H9 (cell line): Measurements from ENCODE around the gene TACR1. TPM values are rescaled to one million over a fixed set of nuclear protein-coding genes. Genes with fewer than 3 reads are reported as not detected.

Source experiments
- DNase-seq: peaks from one replicate; pipeline ENCODE4 v3.0.0-alpha.2; 2017
- H2AFZ ChIP-seq: one replicate; pipeline ENCODE4 v1.6.1; 2013; ENCODE audit warnings: mild to moderate bottlenecking, low read length, control low read depth, moderate library complexity
- H2AK5ac ChIP-seq: 2 replicates; pipeline ENCODE4 v1.6.1; 2013; ENCODE audit warnings: low read length, control low read depth, mixed read lengths; ENCODE audit not compliant: insufficient read length
- H2BK120ac ChIP-seq: one replicate; pipeline ENCODE4 v1.6.1; 2013; ENCODE audit warnings: low read depth, mild to moderate bottlenecking, low read length, control low read depth, inconsistent platforms; ENCODE audit not compliant: poor library complexity, severe bottlenecking
- H2BK12ac ChIP-seq: 2 replicates; pipeline ENCODE4 v1.6.1; 2013; ENCODE audit warnings: low read length, control low read depth, mixed read lengths, low read depth; ENCODE audit not compliant: insufficient read length
- H2BK15ac ChIP-seq: 2 replicates; pipeline ENCODE4 v1.6.1; 2013; ENCODE audit warnings: low read depth, low read length, control low read depth
- H2BK20ac ChIP-seq: one replicate; pipeline ENCODE4 v1.6.1; 2013; ENCODE audit warnings: low read depth, mild to moderate bottlenecking, low read length, control low read depth, inconsistent platforms; ENCODE audit not compliant: poor library complexity, severe bottlenecking
- H2BK5ac ChIP-seq: 2 replicates; pipeline ENCODE4 v1.6.1; 2013; ENCODE audit warnings: low read length, control low read depth, mixed read lengths; ENCODE audit not compliant: insufficient read length
- H3K14ac ChIP-seq: 2 replicates; pipeline ENCODE4 v1.6.1; 2013; ENCODE audit warnings: low read length, control low read depth; ENCODE audit not compliant: insufficient read depth
- H3K18ac ChIP-seq: 2 replicates; pipeline ENCODE4 v1.6.1; 2013; ENCODE audit warnings: low read depth, mild to moderate bottlenecking, mixed read lengths, low read length, control low read depth; ENCODE audit not compliant: insufficient read length
- H3K23ac ChIP-seq: 2 replicates; pipeline ENCODE4 v1.6.1; 2013; ENCODE audit warnings: low read length, control low read depth, mixed read lengths, low read depth; ENCODE audit not compliant: insufficient read length
- H3K23me2 ChIP-seq: 2 replicates; pipeline ENCODE4 v1.6.1; 2013; ENCODE audit warnings: low read depth, mild to moderate bottlenecking, mixed read lengths, low read length, control low read depth; ENCODE audit not compliant: insufficient read length, poor library complexity, severe bottlenecking
- H3K27ac ChIP-seq: 2 replicates; pipeline ENCODE4 v1.5.1; 2013; ENCODE audit warnings: low read length, control low read depth, mixed read lengths, low read depth; ENCODE audit not compliant: insufficient read length
- H3K27me3 ChIP-seq: 2 replicates; pipeline ENCODE4 v1.6.1; 2013; ENCODE audit warnings: low read length, control low read depth, inconsistent platforms; ENCODE audit not compliant: insufficient read depth
- H3K4ac ChIP-seq: 2 replicates; pipeline ENCODE4 v1.6.1; 2013; ENCODE audit warnings: low read depth, mild to moderate bottlenecking, control low read depth, inconsistent platforms, low read length, moderate library complexity
- H3K4me1 ChIP-seq: 2 replicates; pipeline ENCODE4 v1.6.1; 2013; ENCODE audit warnings: low read length, control low read depth, inconsistent platforms; ENCODE audit not compliant: insufficient read depth
- H3K4me2 ChIP-seq: 2 replicates; pipeline ENCODE4 v1.6.1; 2013; ENCODE audit warnings: low read length, control low read depth, mixed read lengths; ENCODE audit not compliant: insufficient read length, insufficient read depth
- H3K56ac ChIP-seq: 2 replicates; pipeline ENCODE4 v1.6.1; 2013; ENCODE audit warnings: low read depth, mild to moderate bottlenecking, mixed read lengths, low read length, control low read depth; ENCODE audit not compliant: insufficient read length
- H3K79me1 ChIP-seq: 2 replicates; pipeline ENCODE4 v1.6.1; 2013; ENCODE audit warnings: low read depth, mild to moderate bottlenecking, moderate library complexity, low read length, control low read depth, inconsistent platforms; ENCODE audit not compliant: insufficient read depth, poor library complexity, severe bottlenecking
- H3K79me2 ChIP-seq: 2 replicates; pipeline ENCODE4 v1.6.1; 2013; ENCODE audit warnings: low read length, control low read depth, inconsistent platforms; ENCODE audit not compliant: insufficient read depth
- H3K9ac ChIP-seq: 2 replicates; pipeline ENCODE4 v1.6.1; 2013; ENCODE audit warnings: low read length, control low read depth, mixed read lengths; ENCODE audit not compliant: insufficient read length; ENCODE audit errors: extremely low read depth
- H3K9me3 ChIP-seq: one replicate; pipeline ENCODE4 v1.6.1; 2013; ENCODE audit warnings: low read depth, low read length, inconsistent platforms; ENCODE audit not compliant: control insufficient read depth
- H3T11ph ChIP-seq: one replicate; pipeline ENCODE4 v1.6.1; 2013; ENCODE audit warnings: mild to moderate bottlenecking, low read length, control low read depth, inconsistent platforms
- H4K20me1 ChIP-seq: one replicate; pipeline ENCODE4 v1.6.1; 2013; ENCODE audit not compliant: control insufficient read depth, insufficient read length, insufficient read depth
- H4K5ac ChIP-seq: 2 replicates; pipeline ENCODE4 v1.6.1; 2013; ENCODE audit warnings: low read depth, mild to moderate bottlenecking, mixed read lengths, low read length, control low read depth; ENCODE audit not compliant: insufficient read length
- H4K8ac ChIP-seq: replicated peaks from 2 replicates; pipeline ENCODE4 v1.6.1; 2013; ENCODE audit warnings: low read length, control low read depth, mixed read lengths, low read depth; ENCODE audit not compliant: insufficient read length
- H4K91ac ChIP-seq: 2 replicates; pipeline ENCODE4 v1.6.1; 2013; ENCODE audit warnings: low read depth, mild to moderate bottlenecking, moderate library complexity, mixed read lengths, low read length, control low read depth; ENCODE audit not compliant: insufficient read length
- H3K27ac Mint-ChIP-seq, 3 experiments: 2 replicates in 2 of 3; 3 replicates in 1 of 3; pipeline ENCODE4 v1.8.0; 2020 to 2021; ENCODE audit warnings: mixed read lengths in 3 of 3, mild to moderate bottlenecking in 1 of 3, moderate library complexity in 1 of 3
- H3K27me3 Mint-ChIP-seq: 2 replicates; pipeline ENCODE4 v1.8.0; 2021; ENCODE audit warnings: low read depth, mild to moderate bottlenecking, moderate library complexity, mixed read lengths
- H3K36me3 Mint-ChIP-seq, 3 experiments: 2 replicates in 2 of 3; 3 replicates in 1 of 3; pipeline ENCODE4 v1.8.0; 2020 to 2021; ENCODE audit warnings: low read depth in 3 of 3, mixed read lengths in 3 of 3; ENCODE audit not compliant: insufficient read depth in 1 of 3
- H3K4me1 Mint-ChIP-seq, 2 experiments: 2 replicates each; pipeline ENCODE4 v1.8.0; 2020; ENCODE audit warnings: mixed read lengths in 2 of 2
- H3K4me3 Mint-ChIP-seq, 2 experiments: 2 replicates in 1 of 2; 3 replicates in 1 of 2; pipeline ENCODE4 v1.8.0; 2020 to 2021; ENCODE audit warnings: mild to moderate bottlenecking in 2 of 2, mixed read lengths in 2 of 2, moderate library complexity in 1 of 2
- H3K9me3 Mint-ChIP-seq, 2 experiments: 2 replicates in 1 of 2; 3 replicates in 1 of 2; pipeline ENCODE4 v1.8.0; 2020; ENCODE audit warnings: mild to moderate bottlenecking in 2 of 2, mixed read lengths in 2 of 2, moderate library complexity in 1 of 2
- whole genome bisulfite sequencing: extraction: QIAGEN DNeasy Blood & Tissue Kit; methylation state at CpG from one replicate; pipeline ENCODE4 v1.1.7; 2013; ENCODE audit warnings: missing lambda C conversion rate, low lambda C conversion rate, mixed read lengths; ENCODE audit not compliant: insufficient read length; ENCODE audit errors: extremely low coverage; 5-methylcytosine and 5-hydroxymethylcytosine counted together
- total RNA-seq: library from RNA; stranded (reverse); gene quantifications from 2 replicates; pipeline ENCODE4 v1.2.1, GENCODE V29; 2021
- TF ChIP-seq, protein P1 (sequence below): fragments of 200-600 bp; sonication (generic); conservative IDR thresholded peaks from 3 replicates; pipeline ENCODE4 v1.8.0; 2021; ENCODE audit warnings: antibody characterized with exemption, mild to moderate bottlenecking

The TACR1 gene
- total RNA-seq, 1 experiment from 2014 or later, result 1.4 TPM

GRCh38 chr2:75138528-75138927 lies 60.8 kb downstream of the TACR1 start:
- H2AK5ac ChIP-seq, result no peak overlapping the region
- no peak overlapping the region for H4K5ac ChIP-seq
- H3K4me1 ChIP-seq, result no peaks in the 10 kb centered on the region
- H3K4me2 ChIP-seq, result no peak overlapping the region
- H3K27ac ChIP-seq, result no peak overlapping the region
- no peak overlapping the region for H3K18ac ChIP-seq
- H2AFZ ChIP-seq, result no peak overlapping the region
- H3K79me1 ChIP-seq, result no peaks in the 10 kb centered on the region
- H3K79me2 ChIP-seq, result no peaks in the 10 kb centered on the region
- no peak overlapping the region for H2BK5ac ChIP-seq
- no peaks in the 10 kb centered on the region for H3K27me3 Mint-ChIP-seq
- H3K27ac Mint-ChIP-seq, result no peak overlapping the region
- H3K23me2 ChIP-seq, result no peaks in the 10 kb centered on the region
- no peak overlapping the region for H3K4ac ChIP-seq
- H3K4me1 Mint-ChIP-seq, result peaks cover 0 to 3% of the 10 kb centered on the region in 2 experiments
- no peak overlapping the region for H3K9ac ChIP-seq
- DNase-seq, result no peak
- no peak overlapping the region for H2BK120ac ChIP-seq
- no peak overlapping the region for H3T11ph ChIP-seq
- H4K91ac ChIP-seq, result no peak overlapping the region
- no peaks in the 10 kb centered on the region for H3K9me3 ChIP-seq
- no peak overlapping the region for H2BK20ac ChIP-seq
- no CpG with 5 or more reads among the region's 1 CpG for WGBS
- H3K14ac ChIP-seq, result no peak overlapping the region
- no peak overlapping the region for H3K56ac ChIP-seq
- no peak overlapping the region for H3K4me3 Mint-ChIP-seq
- H3K23ac ChIP-seq, result no peak overlapping the region
- no peaks in the 10 kb centered on the region for H3K27me3 ChIP-seq
- no peak overlapping the region for H2BK12ac ChIP-seq
- H4K8ac ChIP-seq, result no peak overlapping the region
- H4K20me1 ChIP-seq, result no peaks in the 10 kb centered on the region
- no peaks in the 10 kb centered on the region; a peak in 1 of 5 replicates for H3K9me3 Mint-ChIP-seq
- no peaks in the 10 kb centered on the region for H3K36me3 Mint-ChIP-seq
- no peak overlapping the region for H2BK15ac ChIP-seq
- TF ChIP-seq, protein P1, sequence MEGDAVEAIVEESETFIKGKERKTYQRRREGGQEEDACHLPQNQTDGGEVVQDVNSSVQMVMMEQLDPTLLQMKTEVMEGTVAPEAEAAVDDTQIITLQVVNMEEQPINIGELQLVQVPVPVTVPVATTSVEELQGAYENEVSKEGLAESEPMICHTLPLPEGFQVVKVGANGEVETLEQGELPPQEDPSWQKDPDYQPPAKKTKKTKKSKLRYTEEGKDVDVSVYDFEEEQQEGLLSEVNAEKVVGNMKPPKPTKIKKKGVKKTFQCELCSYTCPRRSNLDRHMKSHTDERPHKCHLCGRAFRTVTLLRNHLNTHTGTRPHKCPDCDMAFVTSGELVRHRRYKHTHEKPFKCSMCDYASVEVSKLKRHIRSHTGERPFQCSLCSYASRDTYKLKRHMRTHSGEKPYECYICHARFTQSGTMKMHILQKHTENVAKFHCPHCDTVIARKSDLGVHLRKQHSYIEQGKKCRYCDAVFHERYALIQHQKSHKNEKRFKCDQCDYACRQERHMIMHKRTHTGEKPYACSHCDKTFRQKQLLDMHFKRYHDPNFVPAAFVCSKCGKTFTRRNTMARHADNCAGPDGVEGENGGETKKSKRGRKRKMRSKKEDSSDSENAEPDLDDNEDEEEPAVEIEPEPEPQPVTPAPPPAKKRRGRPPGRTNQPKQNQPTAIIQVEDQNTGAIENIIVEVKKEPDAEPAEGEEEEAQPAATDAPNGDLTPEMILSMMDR, result no peak
